Measurements from ENCODE around the gene MLLT3.

GRCh38 chr9:20621471-20622329, 599 bp downstream of the MLLT3 start:
- TF ChIP-seq, protein P1, sequence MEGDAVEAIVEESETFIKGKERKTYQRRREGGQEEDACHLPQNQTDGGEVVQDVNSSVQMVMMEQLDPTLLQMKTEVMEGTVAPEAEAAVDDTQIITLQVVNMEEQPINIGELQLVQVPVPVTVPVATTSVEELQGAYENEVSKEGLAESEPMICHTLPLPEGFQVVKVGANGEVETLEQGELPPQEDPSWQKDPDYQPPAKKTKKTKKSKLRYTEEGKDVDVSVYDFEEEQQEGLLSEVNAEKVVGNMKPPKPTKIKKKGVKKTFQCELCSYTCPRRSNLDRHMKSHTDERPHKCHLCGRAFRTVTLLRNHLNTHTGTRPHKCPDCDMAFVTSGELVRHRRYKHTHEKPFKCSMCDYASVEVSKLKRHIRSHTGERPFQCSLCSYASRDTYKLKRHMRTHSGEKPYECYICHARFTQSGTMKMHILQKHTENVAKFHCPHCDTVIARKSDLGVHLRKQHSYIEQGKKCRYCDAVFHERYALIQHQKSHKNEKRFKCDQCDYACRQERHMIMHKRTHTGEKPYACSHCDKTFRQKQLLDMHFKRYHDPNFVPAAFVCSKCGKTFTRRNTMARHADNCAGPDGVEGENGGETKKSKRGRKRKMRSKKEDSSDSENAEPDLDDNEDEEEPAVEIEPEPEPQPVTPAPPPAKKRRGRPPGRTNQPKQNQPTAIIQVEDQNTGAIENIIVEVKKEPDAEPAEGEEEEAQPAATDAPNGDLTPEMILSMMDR (IDR thresholded peaks at IDR 0.05 in 4 of 5, conservative IDR thresholded peaks at IDR 0.05 in 1 of 5) = no peak
- TF ChIP-seq POLR2A (IDR thresholded peaks at IDR 0.05) = no peak
